Choroid plexus epithelial cell (primary cell): Measurements from ENCODE around the gene DYNLT2.

ENCODE experiments used
- DNase-seq: peaks from one replicate; pipeline ENCODE4 v3.0.0-alpha.2; 2010; ENCODE audit warnings: low read depth
- H3K4me3 ChIP-seq: 2 replicates; pipeline ENCODE4 v1.5.1; 2011; ENCODE audit warnings: low read depth, mild to moderate bottlenecking, control low read depth, low read length, moderate library complexity
- TF ChIP-seq, protein P1 (sequence below): conservative IDR thresholded peaks from 2 replicates; pipeline ENCODE4 v1.5.1; 2011; ENCODE audit warnings: low read depth, mild to moderate bottlenecking, control low read depth, inconsistent platforms, low read length, moderate library complexity

The DYNLT2 gene

DNA sequence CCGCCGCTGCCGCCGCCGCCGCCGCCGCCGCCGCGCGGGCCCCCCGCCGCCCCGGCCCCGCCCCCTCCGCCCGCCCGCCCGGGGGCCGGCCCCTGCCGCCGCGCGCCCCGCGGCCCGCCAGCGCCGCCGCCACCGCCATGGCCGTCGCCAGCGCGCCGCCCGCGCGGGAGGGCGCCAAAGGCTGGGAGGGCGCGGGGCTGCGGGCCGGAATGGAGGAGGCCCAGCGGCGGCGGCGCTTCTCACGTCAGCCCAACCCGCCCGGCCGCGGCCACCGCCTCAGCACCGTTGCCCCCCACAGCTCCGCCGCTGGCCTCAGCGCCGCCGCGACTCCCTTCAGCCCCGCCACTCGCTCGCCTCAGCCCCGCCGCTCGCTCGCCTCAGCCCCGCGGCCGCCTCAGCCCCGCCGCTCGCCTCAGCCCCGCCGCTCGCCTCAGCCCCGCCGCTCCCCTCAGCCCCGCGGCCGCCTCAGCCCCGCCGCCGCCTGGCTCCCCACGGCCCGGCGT, 27.3 kb downstream of the DYNLT2 start:
- DNase-seq: peak; percentile 20
- TF ChIP-seq, protein P1, sequence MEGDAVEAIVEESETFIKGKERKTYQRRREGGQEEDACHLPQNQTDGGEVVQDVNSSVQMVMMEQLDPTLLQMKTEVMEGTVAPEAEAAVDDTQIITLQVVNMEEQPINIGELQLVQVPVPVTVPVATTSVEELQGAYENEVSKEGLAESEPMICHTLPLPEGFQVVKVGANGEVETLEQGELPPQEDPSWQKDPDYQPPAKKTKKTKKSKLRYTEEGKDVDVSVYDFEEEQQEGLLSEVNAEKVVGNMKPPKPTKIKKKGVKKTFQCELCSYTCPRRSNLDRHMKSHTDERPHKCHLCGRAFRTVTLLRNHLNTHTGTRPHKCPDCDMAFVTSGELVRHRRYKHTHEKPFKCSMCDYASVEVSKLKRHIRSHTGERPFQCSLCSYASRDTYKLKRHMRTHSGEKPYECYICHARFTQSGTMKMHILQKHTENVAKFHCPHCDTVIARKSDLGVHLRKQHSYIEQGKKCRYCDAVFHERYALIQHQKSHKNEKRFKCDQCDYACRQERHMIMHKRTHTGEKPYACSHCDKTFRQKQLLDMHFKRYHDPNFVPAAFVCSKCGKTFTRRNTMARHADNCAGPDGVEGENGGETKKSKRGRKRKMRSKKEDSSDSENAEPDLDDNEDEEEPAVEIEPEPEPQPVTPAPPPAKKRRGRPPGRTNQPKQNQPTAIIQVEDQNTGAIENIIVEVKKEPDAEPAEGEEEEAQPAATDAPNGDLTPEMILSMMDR: no peak
- peak overlapping the region; percentile 71 for H3K4me3 ChIP-seq

DNA sequence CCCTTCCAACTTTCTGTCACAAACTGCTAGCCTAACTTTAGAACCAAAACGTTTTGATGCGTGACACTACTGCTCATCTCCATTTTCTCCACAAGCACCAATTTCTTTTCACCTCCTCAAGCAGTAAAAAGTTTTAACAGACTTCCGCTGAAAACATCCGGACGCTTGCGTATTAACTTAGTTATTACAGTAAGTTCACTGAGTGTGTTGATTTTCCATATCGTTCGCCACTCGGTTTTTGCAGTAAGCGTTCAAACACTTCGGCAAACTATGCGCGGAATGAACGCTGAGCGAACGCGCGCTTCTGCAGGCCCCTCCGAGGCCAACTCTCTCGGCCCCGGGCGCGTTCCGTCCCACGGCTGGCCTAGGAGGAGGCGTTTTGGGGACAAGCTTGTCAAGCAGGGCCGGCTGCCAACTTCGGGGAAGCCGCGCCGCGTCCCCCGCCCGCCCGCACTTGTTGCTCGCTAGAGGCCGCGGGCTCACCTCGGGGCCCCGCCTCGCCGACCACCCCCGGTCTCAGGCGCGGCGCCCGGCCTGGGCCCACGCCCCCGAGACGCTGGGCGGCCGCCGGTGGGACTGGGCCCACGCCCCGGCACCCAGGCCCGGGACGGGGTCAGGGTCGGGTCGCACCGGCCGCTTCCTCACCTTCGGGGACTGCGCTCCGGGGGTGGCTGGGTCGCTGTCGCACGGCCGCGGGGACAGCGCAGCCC, 28.0 kb downstream of the DYNLT2 start:
- TF ChIP-seq, protein P1: no peak
- DNase-seq: peak; percentile 86
- H3K4me3 ChIP-seq: peak overlapping the region; percentile 73

DNA sequence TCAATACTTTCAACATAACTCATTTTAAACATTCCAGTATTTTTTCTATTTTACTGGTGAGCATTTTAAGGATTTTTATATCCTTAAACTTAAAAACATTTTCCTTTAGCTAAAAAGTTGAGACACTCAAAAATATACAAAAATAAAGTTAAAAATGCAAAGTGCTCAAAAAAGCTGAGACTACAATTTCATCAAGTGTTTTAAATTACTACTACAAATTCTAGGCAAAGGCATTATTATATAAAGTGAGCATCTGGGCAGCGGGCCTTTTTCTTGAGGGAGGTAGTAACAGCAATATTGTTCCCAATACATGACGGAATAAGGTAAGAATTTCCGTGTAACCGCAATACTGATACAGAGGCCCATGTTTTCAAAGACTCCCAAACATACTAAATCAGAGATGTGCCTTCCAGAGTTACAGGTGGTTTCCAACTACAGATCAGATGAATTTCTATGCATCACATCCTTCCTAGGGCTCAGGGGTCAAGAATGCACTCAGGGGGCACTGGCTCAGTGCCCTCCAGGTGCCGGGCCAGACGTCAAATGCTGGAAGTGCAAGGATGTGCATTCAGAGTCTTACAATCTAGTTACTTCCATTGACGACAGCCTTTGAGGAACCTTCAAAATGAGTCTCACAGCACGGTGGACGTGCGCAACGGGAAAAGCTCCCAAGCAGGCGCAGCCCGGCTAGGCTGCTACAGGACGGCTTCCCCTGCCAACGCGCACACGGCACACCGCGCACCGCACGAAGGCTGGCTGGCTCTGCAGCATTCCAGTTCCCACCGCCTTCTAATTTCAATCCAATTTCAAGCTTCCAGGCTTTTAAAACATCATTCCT, 28.8 kb downstream of the DYNLT2 start:
- H3K4me3 ChIP-seq: peak overlapping the region; percentile 73
- peak; percentile 78 for DNase-seq
- TF ChIP-seq, protein P1: no peak

DNA sequence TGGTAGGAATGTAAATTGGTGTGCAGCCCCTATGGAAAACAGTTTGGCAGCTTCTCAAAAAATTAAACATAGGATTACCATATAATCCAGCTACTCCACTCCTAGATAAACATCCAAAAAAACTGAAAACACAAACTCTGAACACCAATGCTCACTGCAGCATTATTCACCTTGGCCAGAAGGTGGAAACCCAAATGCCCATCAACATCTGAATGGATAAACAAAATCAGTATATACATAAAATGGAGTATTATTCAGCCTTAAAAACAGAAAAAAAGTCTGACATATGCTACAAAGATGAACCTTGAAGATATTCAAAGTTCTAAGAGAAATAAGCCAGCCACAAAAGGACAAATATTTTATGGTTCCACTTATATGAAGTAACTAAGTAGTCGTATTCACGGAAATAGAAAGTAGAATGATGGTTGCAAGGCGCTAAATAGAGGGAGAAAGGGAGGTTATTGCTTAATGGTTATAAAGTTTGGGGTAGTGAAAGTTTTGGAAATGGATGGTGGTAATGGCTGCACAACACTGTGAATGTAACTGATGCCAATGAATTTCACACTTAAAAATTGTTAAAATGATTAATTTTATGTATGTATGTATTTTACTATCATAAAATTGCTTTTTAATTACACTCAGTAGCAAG, 31.0 kb downstream of the DYNLT2 start:
- no peak overlapping the region for H3K4me3 ChIP-seq
- DNase-seq: no peak
- TF ChIP-seq, protein P1: peak; percentile 31

DNA sequence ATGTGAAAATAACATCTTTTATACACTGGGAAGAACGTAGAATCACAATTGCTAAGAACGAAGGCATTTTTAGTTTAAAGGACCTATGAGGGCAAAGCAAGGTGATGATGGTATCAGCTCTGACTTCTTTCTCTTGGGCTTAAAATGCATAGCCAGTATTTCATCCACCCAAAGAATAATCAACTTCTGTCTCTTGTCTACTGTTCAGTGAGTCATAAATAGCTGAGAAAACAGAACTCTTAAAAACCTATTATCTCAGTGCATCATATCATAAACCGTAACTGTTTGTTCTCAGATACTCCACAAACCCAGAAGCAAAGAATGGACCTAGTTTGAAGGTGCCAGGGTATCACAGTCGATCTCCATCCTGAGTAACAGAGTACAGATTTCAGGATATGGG, 32.3 kb downstream of the DYNLT2 start:
- DNase-seq: no peak
- TF ChIP-seq, protein P1: no peak
- no peak overlapping the region for H3K4me3 ChIP-seq

DNA sequence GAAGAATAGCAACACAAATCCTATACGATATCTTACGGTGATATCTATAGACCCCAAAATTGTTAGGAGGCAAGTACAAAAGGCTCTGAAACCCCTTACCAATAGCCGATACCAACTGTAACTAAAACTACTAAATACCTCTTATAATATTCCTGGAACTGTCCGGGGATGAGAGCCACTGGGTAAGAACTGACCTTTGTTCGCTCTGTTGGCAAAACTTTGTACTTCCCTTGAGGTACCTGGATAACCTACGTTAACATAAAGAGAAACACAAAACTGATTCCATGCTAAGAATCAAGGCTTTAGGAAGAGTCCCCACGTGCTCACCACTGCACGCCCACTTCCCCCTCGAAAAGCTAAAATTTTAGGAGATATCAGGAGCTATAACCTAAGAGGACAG, 36.8 kb downstream of the DYNLT2 start:
- TF ChIP-seq, protein P1: no peak
- no peak for DNase-seq
- no peak overlapping the region for H3K4me3 ChIP-seq
